ENCODE results near the gene PRSS57. TPM values are rescaled to one million over a fixed set of nuclear protein-coding genes. Genes with fewer than 3 reads are reported as not detected.

Gene PRSS57
- total RNA-seq, 1 donor from 2014 or later: not detected

- no peak overlapping the region for H3K27ac ChIP-seq
- H3K36me3 ChIP-seq: peaks cover 71% of the 10 kb centered on the region
- no peak overlapping the region for H3K4me3 ChIP-seq
- intact Hi-C loops (cut with DNase I): no loop called here
- no peaks in the 10 kb centered on the region for H3K4me1 ChIP-seq
- no peaks in the 10 kb centered on the region for H3K27me3 ChIP-seq (ENCODE audit: low read depth)
- no peak for TF ChIP-seq CTCF (IDR thresholded peaks at IDR 0.05)
- no peak for DNase-seq
- H3K9me3 ChIP-seq: no peaks in the 10 kb centered on the region
- no peak for ATAC-seq
These were observed 48.3 kb downstream of the PRSS57 start for GRCh38 chr19:646779-647565.

- Histone ChIP-seq H3K9me3 (no peaks in the 10 kb centered on the region), H3K4me3 (no peak overlapping the region), H3K4me1 (no peaks in the 10 kb centered on the region), H3K27me3 (ENCODE audit: low read depth) (no peaks in the 10 kb centered on the region), H3K36me3 (peaks cover 63% of the 10 kb centered on the region), H3K27ac (no peak overlapping the region)
- ATAC-seq (no peak), DNase-seq (no peak)
- no peak for TF ChIP-seq CTCF (IDR thresholded peaks at IDR 0.05)
- intact Hi-C loops (cut with DNase I): no loop called here
These were observed 49.1 kb downstream of the PRSS57 start for GRCh38 chr19:645912-646778.

- ATAC-seq (no peak), DNase-seq (no peak)
These were observed 50.5 kb downstream of the PRSS57 start for GRCh38 chr19:644789-645188.

GRCh38 chr19:644363-644762 is 50.9 kb downstream of the PRSS57 start:
- peaks cover 5% of the 10 kb centered on the region for H3K4me1 ChIP-seq
- no peaks in the 10 kb centered on the region for H3K27me3 ChIP-seq (ENCODE audit: low read depth)
- no peak overlapping the region for H3K27ac ChIP-seq
- no peak for TF ChIP-seq CTCF (IDR thresholded peaks at IDR 0.05)
- H3K36me3 ChIP-seq: peaks cover 45% of the 10 kb centered on the region
- intact Hi-C loops (cut with DNase I): no loop called here
- ATAC-seq: no peak
- H3K9me3 ChIP-seq: no peaks in the 10 kb centered on the region
- H3K4me3 ChIP-seq: no peak overlapping the region
- no peak for DNase-seq

More at GRCh38 chr19:644789-645188, 50.5 kb downstream of the PRSS57 start:
- peaks cover 49% of the 10 kb centered on the region for H3K36me3 ChIP-seq
- H3K4me3 ChIP-seq: no peak overlapping the region
- intact Hi-C loops (cut with DNase I): no loop called here
- no peak overlapping the region for H3K27ac ChIP-seq
- TF ChIP-seq CTCF (IDR thresholded peaks at IDR 0.05): no peak
- peaks cover 5% of the 10 kb centered on the region for H3K4me1 ChIP-seq
- no peaks in the 10 kb centered on the region for H3K27me3 ChIP-seq (ENCODE audit: low read depth)
- H3K9me3 ChIP-seq: no peaks in the 10 kb centered on the region

GRCh38 chr19:643736-644135 is 51.5 kb downstream of the PRSS57 start:
- ATAC-seq (no peak), DNase-seq (no peak)
- Histone ChIP-seq H3K27me3 (ENCODE audit: low read depth) (no peaks in the 10 kb centered on the region), H3K4me1 (peaks cover 11% of the 10 kb centered on the region), H3K9me3 (no peaks in the 10 kb centered on the region), H3K27ac (no peak overlapping the region), H3K36me3 (peaks cover 39% of the 10 kb centered on the region), H3K4me3 (no peak overlapping the region)
- TF ChIP-seq CTCF (IDR thresholded peaks at IDR 0.05): no peak
- intact Hi-C loops (cut with DNase I): no loop called here
